SK-N-MC (cell line): Measurements from ENCODE around the gene GNB3.

ENCODE experiments used
- EZH2 ChIP-seq: fragments of 200-600 bp; sonication (generic); IDR thresholded peaks from one replicate; pipeline ENCODE4 v1.6.1; 2017; ENCODE audit warnings: antibody characterized with exemption
- POLR2AphosphoS5 ChIP-seq: IDR thresholded peaks from 2 replicates; pipeline ENCODE4 v1.6.1; 2012; ENCODE audit warnings: mild to moderate bottlenecking, low read depth, low read length, borderline replicate concordance

- no peak for TF ChIP-seq EZH2
- TF ChIP-seq POLR2AphosphoS5, result no peak
These were observed 27.4 kb upstream of the GNB3 start for GRCh38 chr12:6813363-6813762.
